ENCODE data around the gene FOXO1. TPM values are rescaled to one million over a fixed set of nuclear protein-coding genes. Genes with fewer than 3 reads are reported as not detected.

The FOXO1 gene
- total and polyA plus RNA-seq, 2 of the 13 experiments (the other 11 are each of a cell fraction or from before 2014, with no cell fraction given) = 8.1 to 13.1 TPM

DNA sequence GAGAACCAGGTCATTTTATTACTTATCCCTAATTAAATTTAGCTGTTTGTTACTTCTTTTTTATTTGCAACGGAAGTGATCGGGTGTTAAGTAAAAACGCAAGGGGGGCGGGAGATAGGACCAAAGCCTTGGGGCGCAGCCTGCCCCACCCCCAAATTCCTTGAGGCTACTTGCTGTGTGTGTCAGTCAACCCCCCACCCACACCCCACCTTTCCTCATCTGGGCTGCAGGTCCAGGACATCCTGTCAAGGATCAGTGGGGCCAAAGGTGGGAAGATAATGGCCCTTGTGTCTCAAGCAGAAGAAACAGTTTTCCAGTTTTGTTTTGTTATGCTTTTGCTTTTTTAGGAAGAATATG, 1.2 kb upstream of the FOXO1 start:
- ATAC-seq (no peak), FAIRE-seq (no peak), DNase-seq (ENCODE audit: low spot score) (no peak)
- Histone ChIP-seq H3K4me3 (replicated peaks in 1 of 3; ENCODE audit: insufficient read depth in 1 of 3, low read depth in 2 of 3, low read length in 3 of 3) (peak overlapping the region; percentile 96 to 99 (median 99)), H3K9ac (ENCODE audit: insufficient read depth, low read depth, low read length) (peak overlapping the region; percentile 71; the same call in 1 of the 2 replicates), H3K9me3 (ENCODE audit: low read length) (no peaks in the 10 kb centered on the region), H3K79me2 (ENCODE audit: insufficient read depth, low read length) (peaks cover 34% of the 10 kb centered on the region), H2AFZ (ENCODE audit: low read length) (no peak overlapping the region), H4K20me1 (ENCODE audit: insufficient read depth, low read length) (peaks cover 18% of the 10 kb centered on the region), H3K27ac (ENCODE audit: extremely low read length, insufficient read depth, low read length) (no peak overlapping the region), H3K27me3 (ENCODE audit: control insufficient read depth in 1 of 2, insufficient read depth in 2 of 2, low read length in 2 of 2) (no peaks in the 10 kb centered on the region), H3K4me2 (ENCODE audit: low read depth, low read length) (peak overlapping the region; percentile 78), H3K36me3 (replicated peaks in 1 of 2; ENCODE audit: control insufficient read depth in 1 of 2, insufficient read depth in 2 of 2, low read length in 2 of 2) (no peaks in the 10 kb centered on the region), H3K4me1 (ENCODE audit: insufficient read depth, low read length) (peaks cover 41% of the 10 kb centered on the region)
- POLR2A ChIA-PET = no interaction called here
- no TSS peak for BruUV-seq (replicated peaks)
- CTCF ChIA-PET (ENCODE audit: low intra/inter-chr PET ratio, low total read pairs) = no interaction called here
- intact Hi-C loops (cut with micrococcal nuclease; ENCODE audit: unreplicated experiment) (loop anchor here (1.0 to 5.0 kb wide), 3 partner anchors 103 to 163 kb away; partner anchors contain the start of gene MRPS31), in situ Hi-C loops (cut with HindIII; ENCODE audit: extremely low pct_ligation_motif_present, low pct_unique_long_range_greater_than_20kb) (loop anchor here (5.0 to 10.0 kb wide), 2 partner anchors 105 to 333 kb away; no protein-coding TSS in a partner anchor)
- 3% methylated on average over 5 of the region's 5 CpGs for WGBS (ENCODE audit: low lambda C conversion rate)
- TF ChIP-seq REXO4 (CRISPR knock-in tag; IDR thresholded peaks at IDR 0.05; ENCODE audit: borderline replicate concordance) (no peak), ZNF354B (CRISPR knock-in tag; IDR thresholded peaks at IDR 0.05) (no peak), KMT2B (CRISPR knock-in tag; IDR thresholded peaks at IDR 0.05) (0 out of 2 replicates have a peak, but pooled peaks have one; percentile 9), MED8 (CRISPR knock-in tag; IDR thresholded peaks at IDR 0.05; ENCODE audit: insufficient replicate concordance) (no peak), TOPORS (CRISPR knock-in tag; IDR thresholded peaks at IDR 0.05) (no peak), SRY (CRISPR knock-in tag; IDR thresholded peaks at IDR 0.05) (no peak), SP140L (CRISPR knock-in tag; IDR thresholded peaks at IDR 0.05; ENCODE audit: borderline replicate concordance) (no peak), GFI1 (CRISPR knock-in tag; IDR thresholded peaks at IDR 0.05; ENCODE audit: borderline replicate concordance) (no peak), SRSF9 (IDR thresholded peaks at IDR 0.05; ENCODE audit: borderline replicate concordance, insufficient read depth, low read depth, low read length, poor library complexity, severe bottlenecking) (no peak), MEIS1 (CRISPR knock-in tag; IDR thresholded peaks at IDR 0.05; ENCODE audit: borderline replicate concordance) (no peak), ZNF616 (CRISPR knock-in tag; IDR thresholded peaks at IDR 0.05; ENCODE audit: low read depth) (no peak), SPEN (CRISPR knock-in tag; IDR thresholded peaks at IDR 0.05; ENCODE audit: low read depth) (no peak)
- TF ChIP-seq, protein P1, sequence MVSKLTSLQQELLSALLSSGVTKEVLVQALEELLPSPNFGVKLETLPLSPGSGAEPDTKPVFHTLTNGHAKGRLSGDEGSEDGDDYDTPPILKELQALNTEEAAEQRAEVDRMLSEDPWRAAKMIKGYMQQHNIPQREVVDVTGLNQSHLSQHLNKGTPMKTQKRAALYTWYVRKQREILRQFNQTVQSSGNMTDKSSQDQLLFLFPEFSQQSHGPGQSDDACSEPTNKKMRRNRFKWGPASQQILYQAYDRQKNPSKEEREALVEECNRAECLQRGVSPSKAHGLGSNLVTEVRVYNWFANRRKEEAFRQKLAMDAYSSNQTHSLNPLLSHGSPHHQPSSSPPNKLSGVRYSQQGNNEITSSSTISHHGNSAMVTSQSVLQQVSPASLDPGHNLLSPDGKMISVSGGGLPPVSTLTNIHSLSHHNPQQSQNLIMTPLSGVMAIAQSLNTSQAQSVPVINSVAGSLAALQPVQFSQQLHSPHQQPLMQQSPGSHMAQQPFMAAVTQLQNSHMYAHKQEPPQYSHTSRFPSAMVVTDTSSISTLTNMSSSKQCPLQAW (CRISPR knock-in tag; IDR thresholded peaks at IDR 0.05) = no peak
- TF ChIP-seq, protein P2, sequence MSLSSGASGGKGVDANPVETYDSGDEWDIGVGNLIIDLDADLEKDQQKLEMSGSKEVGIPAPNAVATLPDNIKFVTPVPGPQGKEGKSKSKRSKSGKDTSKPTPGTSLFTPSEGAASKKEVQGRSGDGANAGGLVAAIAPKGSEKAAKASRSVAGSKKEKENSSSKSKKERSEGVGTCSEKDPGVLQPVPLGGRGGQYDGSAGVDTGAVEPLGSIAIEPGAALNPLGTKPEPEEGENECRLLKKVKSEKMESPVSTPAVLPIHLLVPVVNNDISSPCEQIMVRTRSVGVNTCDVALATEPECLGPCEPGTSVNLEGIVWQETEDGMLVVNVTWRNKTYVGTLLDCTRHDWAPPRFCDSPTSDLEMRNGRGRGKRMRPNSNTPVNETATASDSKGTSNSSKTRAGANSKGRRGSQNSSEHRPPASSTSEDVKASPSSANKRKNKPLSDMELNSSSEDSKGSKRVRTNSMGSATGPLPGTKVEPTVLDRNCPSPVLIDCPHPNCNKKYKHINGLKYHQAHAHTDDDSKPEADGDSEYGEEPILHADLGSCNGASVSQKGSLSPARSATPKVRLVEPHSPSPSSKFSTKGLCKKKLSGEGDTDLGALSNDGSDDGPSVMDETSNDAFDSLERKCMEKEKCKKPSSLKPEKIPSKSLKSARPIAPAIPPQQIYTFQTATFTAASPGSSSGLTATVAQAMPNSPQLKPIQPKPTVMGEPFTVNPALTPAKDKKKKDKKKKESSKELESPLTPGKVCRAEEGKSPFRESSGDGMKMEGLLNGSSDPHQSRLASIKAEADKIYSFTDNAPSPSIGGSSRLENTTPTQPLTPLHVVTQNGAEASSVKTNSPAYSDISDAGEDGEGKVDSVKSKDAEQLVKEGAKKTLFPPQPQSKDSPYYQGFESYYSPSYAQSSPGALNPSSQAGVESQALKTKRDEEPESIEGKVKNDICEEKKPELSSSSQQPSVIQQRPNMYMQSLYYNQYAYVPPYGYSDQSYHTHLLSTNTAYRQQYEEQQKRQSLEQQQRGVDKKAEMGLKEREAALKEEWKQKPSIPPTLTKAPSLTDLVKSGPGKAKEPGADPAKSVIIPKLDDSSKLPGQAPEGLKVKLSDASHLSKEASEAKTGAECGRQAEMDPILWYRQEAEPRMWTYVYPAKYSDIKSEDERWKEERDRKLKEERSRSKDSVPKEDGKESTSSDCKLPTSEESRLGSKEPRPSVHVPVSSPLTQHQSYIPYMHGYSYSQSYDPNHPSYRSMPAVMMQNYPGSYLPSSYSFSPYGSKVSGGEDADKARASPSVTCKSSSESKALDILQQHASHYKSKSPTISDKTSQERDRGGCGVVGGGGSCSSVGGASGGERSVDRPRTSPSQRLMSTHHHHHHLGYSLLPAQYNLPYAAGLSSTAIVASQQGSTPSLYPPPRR (CRISPR knock-in tag; IDR thresholded peaks at IDR 0.05; ENCODE audit: borderline replicate concordance) = no peak
- TF ChIP-seq, protein P3, sequence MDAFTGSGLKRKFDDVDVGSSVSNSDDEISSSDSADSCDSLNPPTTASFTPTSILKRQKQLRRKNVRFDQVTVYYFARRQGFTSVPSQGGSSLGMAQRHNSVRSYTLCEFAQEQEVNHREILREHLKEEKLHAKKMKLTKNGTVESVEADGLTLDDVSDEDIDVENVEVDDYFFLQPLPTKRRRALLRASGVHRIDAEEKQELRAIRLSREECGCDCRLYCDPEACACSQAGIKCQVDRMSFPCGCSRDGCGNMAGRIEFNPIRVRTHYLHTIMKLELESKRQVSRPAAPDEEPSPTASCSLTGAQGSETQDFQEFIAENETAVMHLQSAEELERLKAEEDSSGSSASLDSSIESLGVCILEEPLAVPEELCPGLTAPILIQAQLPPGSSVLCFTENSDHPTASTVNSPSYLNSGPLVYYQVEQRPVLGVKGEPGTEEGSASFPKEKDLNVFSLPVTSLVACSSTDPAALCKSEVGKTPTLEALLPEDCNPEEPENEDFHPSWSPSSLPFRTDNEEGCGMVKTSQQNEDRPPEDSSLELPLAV (CRISPR knock-in tag; conservative IDR thresholded peaks at IDR 0.05; ENCODE audit: low read depth) = no peak
- TF ChIP-seq, protein P4, sequence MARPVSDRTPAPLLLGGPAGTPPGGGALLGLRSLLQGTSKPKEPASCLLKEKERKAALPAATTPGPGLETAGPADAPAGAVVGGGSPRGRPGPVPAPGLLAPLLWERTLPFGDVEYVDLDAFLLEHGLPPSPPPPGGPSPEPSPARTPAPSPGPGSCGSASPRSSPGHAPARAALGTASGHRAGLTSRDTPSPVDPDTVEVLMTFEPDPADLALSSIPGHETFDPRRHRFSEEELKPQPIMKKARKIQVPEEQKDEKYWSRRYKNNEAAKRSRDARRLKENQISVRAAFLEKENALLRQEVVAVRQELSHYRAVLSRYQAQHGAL (CRISPR knock-in tag; IDR thresholded peaks at IDR 0.05; ENCODE audit: not compliant biosample characterization) = no peak
